Stimulated activated memory B cell treated with anti-CD40 and anti-IgM and Interleukin-4, amounts not matched to agents 10 μg/mL and 1 μg/mL and 100 μg/mL, for 72 hours (primary cell): ENCODE results near the gene GLCCI1.

Source experiments
- ATAC-seq: fragments of 150-1000 bp; cut with Tn5 transposase; 2 replicates; pipeline ENCODE4 v1.10.0; 2021
- H3K27ac Mint-ChIP-seq: one replicate; pipeline ENCODE4 v1.8.0; 2022; ENCODE audit warnings: mild to moderate bottlenecking, mixed read lengths
- H3K27me3 Mint-ChIP-seq: one replicate; pipeline ENCODE4 v1.8.0; 2022; ENCODE audit warnings: mixed read lengths
- H3K36me3 Mint-ChIP-seq: one replicate; pipeline ENCODE4 v1.8.0; 2022; ENCODE audit warnings: mixed read lengths
- H3K4me1 Mint-ChIP-seq: one replicate; pipeline ENCODE4 v1.8.0; 2022; ENCODE audit warnings: mixed read lengths
- H3K4me3 Mint-ChIP-seq: one replicate; pipeline ENCODE4 v1.8.0; 2022; ENCODE audit warnings: mild to moderate bottlenecking, moderate library complexity, mixed read lengths
- H3K9me3 Mint-ChIP-seq: one replicate; pipeline ENCODE4 v1.8.0; 2022; ENCODE audit warnings: mixed read lengths

The GLCCI1 gene

DNA sequence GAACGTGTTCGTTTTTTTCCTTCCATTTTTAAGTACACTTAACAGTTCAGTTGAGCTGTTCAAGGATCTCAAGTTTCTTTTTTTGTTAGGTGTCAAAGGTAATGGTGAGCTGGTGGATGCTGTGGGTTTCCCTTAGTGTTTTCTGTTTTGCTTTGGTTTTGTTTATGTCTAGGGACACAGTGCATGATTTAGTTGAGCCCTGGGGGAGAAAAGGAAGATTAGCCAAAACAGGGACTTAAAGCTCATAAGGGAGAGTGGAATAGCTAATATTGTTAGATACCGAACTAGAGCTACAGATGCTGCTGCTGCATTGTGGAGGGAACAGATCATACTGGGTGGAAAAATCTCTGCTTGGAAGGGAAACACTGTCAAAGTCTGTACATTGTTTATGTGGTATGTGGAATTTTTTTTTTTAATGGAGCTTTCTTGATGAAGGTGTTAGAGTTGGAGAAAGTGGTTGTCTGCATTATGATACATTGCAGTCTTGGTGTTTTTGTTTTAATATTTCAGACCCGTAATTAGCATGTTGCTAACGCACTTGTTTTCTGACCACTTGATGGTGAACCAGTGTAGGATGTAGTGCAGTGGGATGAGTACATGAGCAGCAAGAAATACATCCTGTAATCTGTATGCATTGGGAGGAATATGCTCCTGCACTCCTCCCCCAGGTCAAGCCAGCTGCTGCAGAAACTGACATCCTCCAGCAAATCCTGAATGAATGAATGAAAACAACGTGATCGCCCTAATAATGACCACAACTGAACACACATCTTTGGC, 2.1 kb downstream of the GLCCI1 start:
- no peak overlapping the region for H3K27ac Mint-ChIP-seq
- H3K36me3 Mint-ChIP-seq, result no peaks in the 10 kb centered on the region
- ATAC-seq, result no peak
- no peak overlapping the region for H3K4me3 Mint-ChIP-seq
- H3K9me3 Mint-ChIP-seq, result no peaks in the 10 kb centered on the region
- peaks cover 20% of the 10 kb centered on the region for H3K4me1 Mint-ChIP-seq
- no peaks in the 10 kb centered on the region for H3K27me3 Mint-ChIP-seq

DNA sequence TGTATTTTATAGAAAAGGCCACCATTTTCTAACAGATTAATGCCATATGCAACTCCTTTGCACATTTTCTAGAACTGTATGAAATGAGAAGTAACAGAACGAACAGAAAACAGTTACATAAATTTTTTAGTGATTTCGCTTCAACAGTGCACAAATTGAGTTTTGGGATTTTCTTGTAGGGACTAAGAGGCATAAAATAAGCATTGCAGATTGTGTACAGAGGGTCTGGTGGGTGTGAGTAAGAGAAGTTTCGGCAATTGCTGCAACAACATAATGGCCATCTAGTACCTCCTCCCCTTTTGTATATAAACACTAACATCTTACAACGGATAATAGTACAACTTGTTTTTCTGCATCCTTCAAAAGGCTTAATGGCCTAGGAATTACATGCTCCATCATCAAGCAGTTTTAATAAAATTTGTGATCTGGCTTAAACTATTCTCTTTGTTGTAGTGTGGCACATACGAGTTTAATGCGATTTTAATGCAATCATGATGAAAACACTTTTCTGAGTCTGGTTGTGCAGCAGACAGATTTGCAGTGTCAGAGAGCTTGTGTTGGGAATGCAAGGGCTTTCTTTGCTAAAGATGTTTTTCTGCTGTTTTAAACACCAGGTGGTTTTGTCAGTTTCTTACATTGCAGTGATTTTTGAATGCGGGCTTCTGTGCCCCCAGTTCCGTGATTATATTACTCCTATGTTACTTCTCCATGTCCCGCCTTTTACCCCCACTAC, 2.9 kb downstream of the GLCCI1 start:
- no peaks in the 10 kb centered on the region for H3K36me3 Mint-ChIP-seq
- no peak overlapping the region for H3K27ac Mint-ChIP-seq
- no peaks in the 10 kb centered on the region for H3K27me3 Mint-ChIP-seq
- no peaks in the 10 kb centered on the region for H3K9me3 Mint-ChIP-seq
- ATAC-seq, result no peak
- H3K4me1 Mint-ChIP-seq, result peaks cover 23% of the 10 kb centered on the region
- H3K4me3 Mint-ChIP-seq, result no peak overlapping the region

DNA sequence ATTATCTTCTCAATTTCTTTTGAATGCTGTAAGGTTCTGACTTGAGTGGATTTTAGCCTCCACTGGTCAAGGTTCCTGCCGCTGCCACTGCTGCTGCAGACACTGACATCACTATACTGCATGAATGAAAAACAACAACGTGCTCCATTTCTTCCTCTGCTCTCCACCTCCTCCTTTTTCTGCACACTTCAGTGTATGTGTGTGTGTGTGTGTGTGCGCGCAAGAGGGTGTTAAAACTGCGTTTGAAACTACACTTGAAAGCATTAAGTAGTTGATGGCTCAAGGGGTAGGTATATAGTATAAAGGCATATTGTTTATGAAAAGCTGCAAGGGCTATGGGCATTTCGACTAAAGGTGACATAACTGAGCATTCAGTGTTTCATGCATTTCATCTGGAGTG, 3.5 kb downstream of the GLCCI1 start:
- Mint-ChIP-seq H3K36me3 (no peaks in the 10 kb centered on the region), H3K9me3 (no peaks in the 10 kb centered on the region), H3K4me3 (no peak overlapping the region), H3K27ac (no peak overlapping the region), H3K27me3 (no peaks in the 10 kb centered on the region), H3K4me1 (peaks cover 24% of the 10 kb centered on the region)
- no peak for ATAC-seq

DNA sequence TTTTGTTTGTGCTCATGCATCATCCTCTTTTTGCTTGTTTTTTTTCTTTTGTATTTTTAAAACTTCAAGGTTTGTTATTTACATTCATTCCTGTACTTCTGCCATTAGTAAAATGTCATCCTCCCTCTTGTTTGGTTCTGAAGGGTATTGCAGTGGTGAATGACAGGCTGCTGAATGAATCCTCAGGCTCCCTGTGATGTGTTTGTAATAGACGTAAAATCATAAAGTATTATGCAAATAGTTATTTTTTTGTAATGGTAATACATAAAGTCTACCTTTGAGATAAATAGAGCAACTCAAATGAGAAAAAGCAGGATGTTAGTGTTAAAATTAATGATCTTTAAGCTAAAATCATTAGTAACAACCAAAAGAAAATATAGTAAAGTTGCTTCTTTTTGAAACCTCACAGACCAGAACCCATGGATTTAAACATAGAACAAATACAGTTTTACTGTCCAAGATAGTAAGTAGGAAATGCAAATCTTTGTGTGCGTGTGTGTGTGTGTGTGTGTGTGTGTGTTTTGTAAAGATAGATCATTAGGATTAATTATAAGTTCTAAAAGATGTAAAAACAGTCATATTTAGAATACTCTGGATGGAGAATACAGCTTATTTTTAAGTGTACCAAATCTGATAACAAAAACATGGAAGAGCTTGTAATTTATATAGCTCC, 4.5 kb downstream of the GLCCI1 start:
- Mint-ChIP-seq H3K4me1 (peaks cover 27% of the 10 kb centered on the region), H3K27ac (no peak overlapping the region), H3K4me3 (no peak overlapping the region), H3K36me3 (no peaks in the 10 kb centered on the region), H3K9me3 (no peaks in the 10 kb centered on the region), H3K27me3 (no peaks in the 10 kb centered on the region)
- no peak for ATAC-seq

DNA sequence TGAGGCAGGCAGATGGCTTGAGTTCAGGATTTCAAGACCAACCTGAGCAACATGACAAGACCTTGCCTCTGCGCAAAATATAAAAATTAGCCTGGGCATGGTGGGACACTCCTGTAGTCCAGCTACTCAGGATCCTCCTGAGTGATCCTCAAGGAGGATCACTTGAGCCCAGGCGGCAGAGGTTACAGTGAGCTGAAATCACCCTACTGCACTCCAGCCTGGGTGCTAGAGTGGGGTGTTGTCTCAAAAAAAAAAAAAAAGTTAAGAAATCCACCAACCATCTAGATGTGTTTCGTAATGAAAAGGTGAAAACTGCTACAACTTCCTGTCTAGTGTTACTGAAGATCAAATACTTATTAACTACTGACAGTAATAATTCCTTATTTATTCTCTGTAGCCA, 8.1 kb downstream of the GLCCI1 start:
- ATAC-seq, result no peak
- no peak overlapping the region for H3K4me3 Mint-ChIP-seq
- H3K9me3 Mint-ChIP-seq, result no peaks in the 10 kb centered on the region
- no peak overlapping the region for H3K27ac Mint-ChIP-seq
- H3K36me3 Mint-ChIP-seq, result peaks cover 13% of the 10 kb centered on the region
- H3K4me1 Mint-ChIP-seq, result peaks cover 50% of the 10 kb centered on the region
- no peaks in the 10 kb centered on the region for H3K27me3 Mint-ChIP-seq

DNA sequence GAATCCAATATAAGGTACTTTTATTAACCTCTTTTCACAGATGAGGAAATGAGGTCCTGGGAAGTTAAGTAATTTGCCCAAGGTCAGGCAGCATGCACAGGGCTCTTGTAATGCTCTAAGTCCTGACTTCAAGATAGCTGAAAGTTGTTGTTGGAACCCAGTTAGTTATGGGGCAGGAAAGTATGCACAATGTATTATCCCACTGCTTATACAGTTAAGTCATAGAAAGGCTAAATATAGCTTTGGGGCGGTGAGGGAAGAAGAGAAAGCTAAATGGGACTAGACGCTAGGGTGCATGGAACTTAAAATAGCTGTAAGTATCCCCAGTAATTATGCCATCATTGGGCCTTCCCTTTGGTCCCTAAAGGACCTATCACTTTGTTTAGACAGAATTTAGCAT, 9.2 kb downstream of the GLCCI1 start:
- H3K9me3 Mint-ChIP-seq, result no peaks in the 10 kb centered on the region
- ATAC-seq, result no peak
- no peaks in the 10 kb centered on the region for H3K27me3 Mint-ChIP-seq
- H3K4me3 Mint-ChIP-seq, result no peak overlapping the region
- no peak overlapping the region for H3K27ac Mint-ChIP-seq
- H3K4me1 Mint-ChIP-seq, result peaks cover 55% of the 10 kb centered on the region
- H3K36me3 Mint-ChIP-seq, result peaks cover 16% of the 10 kb centered on the region

DNA sequence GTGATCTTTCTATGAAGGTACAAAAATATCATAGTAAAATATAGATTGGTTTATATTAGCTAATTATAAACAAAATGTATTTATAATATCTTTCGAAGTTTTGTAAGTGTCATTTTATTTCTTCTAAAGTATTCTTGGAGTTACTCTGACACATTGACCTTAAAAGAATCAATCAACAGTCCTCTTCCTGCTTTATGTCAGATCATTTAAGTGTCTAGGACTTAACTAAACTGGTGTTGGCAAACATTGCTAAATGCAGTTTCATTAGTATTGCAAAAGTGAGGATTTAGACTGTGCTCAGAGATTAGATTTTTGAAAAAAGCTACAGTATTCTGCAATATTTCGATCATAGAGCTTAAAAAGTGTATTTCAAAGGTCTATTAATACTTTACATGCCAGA, 10.3 kb downstream of the GLCCI1 start:
- Mint-ChIP-seq H3K36me3 (peaks cover 16% of the 10 kb centered on the region), H3K4me3 (no peak overlapping the region), H3K27ac (no peak overlapping the region), H3K9me3 (no peaks in the 10 kb centered on the region), H3K27me3 (no peaks in the 10 kb centered on the region), H3K4me1 (peaks cover 50% of the 10 kb centered on the region)
- ATAC-seq, result no peak

DNA sequence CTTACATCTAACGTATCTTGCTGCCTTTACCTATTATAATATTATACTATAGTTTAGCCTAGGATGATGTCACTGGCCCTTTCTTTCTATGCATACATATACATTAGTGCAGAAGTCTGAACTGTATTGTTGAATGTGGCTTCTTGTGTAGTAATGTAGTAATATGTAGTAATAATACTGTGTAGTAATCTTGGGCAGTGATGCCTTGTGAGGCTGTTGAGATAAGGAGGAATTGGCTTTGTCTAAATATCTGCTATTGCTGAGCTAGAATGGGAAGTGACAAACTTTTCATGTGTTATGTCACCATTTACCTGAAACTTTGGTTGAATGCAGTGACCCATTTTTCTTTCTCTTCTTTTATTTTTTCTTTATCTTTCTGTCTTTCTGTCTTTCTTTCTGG, 11.0 kb downstream of the GLCCI1 start:
- H3K4me3 Mint-ChIP-seq, result no peak overlapping the region
- H3K4me1 Mint-ChIP-seq, result peaks cover 50% of the 10 kb centered on the region
- no peak for ATAC-seq
- H3K27ac Mint-ChIP-seq, result no peak overlapping the region
- no peaks in the 10 kb centered on the region for H3K9me3 Mint-ChIP-seq
- no peaks in the 10 kb centered on the region for H3K27me3 Mint-ChIP-seq
- peaks cover 16% of the 10 kb centered on the region for H3K36me3 Mint-ChIP-seq

DNA sequence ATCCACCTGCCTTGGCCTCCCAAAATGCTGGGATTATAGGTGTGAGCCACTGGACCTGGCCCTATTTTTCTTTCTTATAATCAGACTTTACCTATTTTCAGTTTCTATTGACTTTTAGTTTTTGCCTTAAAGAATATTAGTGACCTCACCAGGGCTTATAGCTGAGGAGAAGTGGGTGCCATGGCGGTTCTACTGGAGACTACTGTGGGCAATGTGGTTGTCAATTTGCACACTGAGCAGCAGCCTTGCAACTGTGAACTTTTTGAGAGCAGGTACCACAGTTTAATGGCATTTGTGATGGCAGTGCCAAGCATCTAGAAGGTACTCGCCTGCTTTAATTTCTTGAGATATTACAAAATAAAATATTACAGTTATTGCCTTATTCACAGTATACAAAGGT, 11.5 kb downstream of the GLCCI1 start:
- H3K9me3 Mint-ChIP-seq, result no peaks in the 10 kb centered on the region
- H3K27ac Mint-ChIP-seq, result peak overlapping the region; percentile 44
- H3K27me3 Mint-ChIP-seq, result no peaks in the 10 kb centered on the region
- peaks cover 52% of the 10 kb centered on the region for H3K4me1 Mint-ChIP-seq
- H3K36me3 Mint-ChIP-seq, result peaks cover 16% of the 10 kb centered on the region
- no peak for ATAC-seq
- no peak overlapping the region for H3K4me3 Mint-ChIP-seq

DNA sequence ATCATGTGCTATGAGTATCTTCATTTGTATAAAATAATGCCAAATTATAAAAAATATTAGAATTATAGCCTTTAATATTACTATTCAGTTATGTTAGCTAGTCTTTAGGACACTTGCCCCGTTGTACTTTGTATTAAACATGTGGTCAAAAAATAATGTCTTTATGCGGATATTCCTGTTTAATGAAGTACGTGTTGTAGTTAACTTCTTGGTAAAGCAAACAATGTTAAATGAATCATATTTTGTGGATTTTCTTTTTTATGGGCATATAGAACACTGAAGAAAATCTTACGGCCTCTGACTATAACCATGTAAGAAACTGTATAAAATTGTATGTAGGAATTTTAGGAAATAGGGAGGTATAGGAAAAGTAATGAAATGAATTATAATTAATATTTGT, 14.3 kb downstream of the GLCCI1 start:
- H3K36me3 Mint-ChIP-seq, result peaks cover 16% of the 10 kb centered on the region
- peaks cover 61% of the 10 kb centered on the region for H3K4me1 Mint-ChIP-seq
- H3K27me3 Mint-ChIP-seq, result no peaks in the 10 kb centered on the region
- H3K4me3 Mint-ChIP-seq, result no peak overlapping the region
- ATAC-seq, result no peak
- H3K27ac Mint-ChIP-seq, result no peak overlapping the region
- no peaks in the 10 kb centered on the region for H3K9me3 Mint-ChIP-seq

DNA sequence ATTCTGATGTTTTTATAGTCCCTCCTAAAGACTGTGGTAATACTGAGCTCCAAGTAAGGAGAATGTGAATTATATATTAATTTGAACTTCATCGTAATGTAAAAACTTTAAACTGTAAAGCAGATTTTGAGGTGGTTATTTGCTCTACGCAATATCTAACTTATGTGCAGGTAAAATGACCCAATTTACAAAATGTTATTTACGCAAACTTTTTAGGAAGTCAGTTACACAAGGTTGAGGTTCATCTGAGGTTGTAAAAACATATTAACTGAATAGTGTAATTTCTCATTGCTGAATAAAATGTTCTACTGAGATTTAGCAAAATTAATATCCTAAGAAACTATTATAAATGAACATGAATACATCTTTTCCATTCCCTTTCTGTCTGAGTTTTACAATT, 15.8 kb downstream of the GLCCI1 start:
- Mint-ChIP-seq H3K9me3 (no peaks in the 10 kb centered on the region), H3K4me1 (peaks cover 75% of the 10 kb centered on the region), H3K27me3 (no peaks in the 10 kb centered on the region), H3K4me3 (no peak overlapping the region), H3K36me3 (peaks cover 16% of the 10 kb centered on the region), H3K27ac (no peak overlapping the region)
- ATAC-seq, result no peak

DNA sequence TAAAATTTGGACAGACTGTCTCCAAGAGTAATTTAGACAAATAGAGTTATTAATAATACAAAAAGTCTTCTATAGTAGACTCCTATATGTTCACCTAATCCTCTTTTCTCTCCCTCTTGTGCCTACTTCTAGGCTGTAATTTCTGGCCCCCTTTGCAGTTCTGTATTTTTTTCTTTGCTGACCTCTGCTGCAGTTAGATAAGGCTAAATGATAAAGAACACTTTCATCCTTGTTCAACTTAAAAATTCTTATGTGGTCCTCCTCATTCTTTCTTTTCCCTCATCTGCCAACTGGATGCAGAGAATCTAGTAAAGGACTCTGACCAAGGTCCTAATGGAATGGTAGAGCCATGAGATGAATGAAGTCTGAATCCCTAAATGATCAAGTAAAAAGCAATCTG, 20.1 kb downstream of the GLCCI1 start:
- no peak for ATAC-seq
- Mint-ChIP-seq H3K4me1 (peaks cover 58% of the 10 kb centered on the region), H3K27ac (no peak overlapping the region), H3K27me3 (no peaks in the 10 kb centered on the region), H3K9me3 (peaks cover 14% of the 10 kb centered on the region), H3K36me3 (peaks cover 21% of the 10 kb centered on the region), H3K4me3 (no peak overlapping the region)

DNA sequence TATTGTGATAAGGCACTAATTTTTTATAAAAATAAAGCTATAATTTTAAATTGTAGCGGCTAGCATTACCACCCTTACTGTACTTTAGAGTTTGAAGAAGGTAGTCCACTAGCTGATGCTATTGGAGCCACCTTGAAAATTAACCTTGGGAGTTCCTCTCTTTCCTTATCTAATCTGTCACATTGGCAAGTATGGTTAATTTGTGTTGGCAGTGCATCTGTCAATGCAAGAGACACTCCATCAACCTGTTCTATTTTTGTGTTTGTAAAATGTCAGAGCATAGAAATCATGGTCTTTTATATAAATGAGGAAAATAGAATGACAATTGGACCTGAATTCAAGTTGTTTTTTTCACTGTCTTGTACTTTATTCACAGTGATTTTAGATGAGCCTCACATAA, 20.5 kb downstream of the GLCCI1 start:
- H3K36me3 Mint-ChIP-seq, result peaks cover 21% of the 10 kb centered on the region
- H3K4me1 Mint-ChIP-seq, result peaks cover 58% of the 10 kb centered on the region
- peaks cover 14% of the 10 kb centered on the region for H3K9me3 Mint-ChIP-seq
- peak overlapping the region; percentile 71 for H3K27ac Mint-ChIP-seq
- no peak for ATAC-seq
- peak overlapping the region; percentile 59 for H3K4me3 Mint-ChIP-seq
- no peaks in the 10 kb centered on the region for H3K27me3 Mint-ChIP-seq

DNA sequence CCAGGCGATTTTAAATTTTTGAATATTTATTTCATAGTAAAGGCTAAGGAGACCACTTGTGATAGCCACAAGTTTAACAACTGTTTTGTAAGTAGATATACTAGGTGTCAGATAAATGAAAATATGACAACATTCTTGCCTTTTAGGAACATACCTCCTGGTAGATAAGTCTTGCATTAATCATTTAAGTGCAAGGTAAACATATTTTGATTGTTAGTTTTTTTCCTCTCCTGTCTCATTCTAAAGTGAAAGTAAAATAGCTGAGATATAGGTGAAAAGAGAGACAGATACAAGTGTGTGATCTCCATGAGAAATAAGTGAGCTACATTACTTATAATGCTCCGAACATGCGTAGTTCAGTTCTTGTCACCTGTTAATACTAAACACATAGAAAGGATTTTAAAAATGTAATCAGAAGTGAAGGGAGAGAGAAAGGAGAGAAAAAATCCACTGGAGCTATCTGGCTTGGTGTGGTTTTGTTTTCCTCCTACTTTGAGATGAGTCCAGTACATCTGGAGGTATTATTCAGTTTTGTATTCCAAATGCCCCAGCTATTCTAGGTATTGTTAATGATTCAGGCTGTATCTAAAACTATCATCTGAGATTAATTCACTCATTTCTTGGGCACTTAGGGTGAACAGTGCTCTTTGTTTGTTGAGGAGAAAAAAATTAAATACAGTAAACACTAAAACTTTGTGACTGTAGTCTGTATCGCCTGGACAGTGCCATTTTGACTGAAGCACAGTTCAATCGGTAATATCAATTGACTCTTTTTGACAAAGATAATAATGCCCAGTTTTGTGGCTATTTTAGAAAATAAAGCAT, 21.2 kb downstream of the GLCCI1 start:
- Mint-ChIP-seq H3K4me3 (peak overlapping the region; percentile 59), H3K27me3 (no peaks in the 10 kb centered on the region)

DNA sequence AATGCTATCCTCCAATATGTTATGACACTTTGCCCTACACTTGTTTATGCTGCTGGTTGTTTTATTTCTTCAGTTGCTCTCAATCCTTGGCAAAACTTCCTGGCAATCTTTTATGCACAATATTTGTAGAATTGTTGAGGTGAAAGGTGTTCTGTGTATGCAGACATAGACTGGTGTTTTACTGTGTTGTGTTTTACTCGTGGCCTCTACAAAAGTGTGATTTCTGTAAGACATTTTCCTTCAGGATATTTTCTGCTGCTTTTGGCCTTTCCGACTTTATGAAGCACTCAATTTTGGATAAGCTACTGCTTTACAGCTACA, 21.8 kb downstream of the GLCCI1 start:
- Mint-ChIP-seq H3K4me1 (peaks cover 51% of the 10 kb centered on the region), H3K4me3 (no peak overlapping the region), H3K9me3 (peaks cover 14% of the 10 kb centered on the region), H3K27ac (peak overlapping the region; percentile 71), H3K36me3 (peaks cover 21% of the 10 kb centered on the region), H3K27me3 (no peaks in the 10 kb centered on the region)
- ATAC-seq, result no peak

More for the DNA sequence above, 21.2 kb downstream of the GLCCI1 start:
- no peak for ATAC-seq
- Mint-ChIP-seq H3K36me3 (peaks cover 21% of the 10 kb centered on the region), H3K27ac (peak overlapping the region; percentile 71), H3K4me1 (peaks cover 57% of the 10 kb centered on the region), H3K9me3 (peaks cover 14% of the 10 kb centered on the region)
